H1 (cell line): ENCODE measurements around the gene PTHLH. TPM values are rescaled to one million over a fixed set of nuclear protein-coding genes. Genes with fewer than 3 reads are reported as not detected.

Experiments used
- CTCF ChIA-PET: fragments of 300-600 bp; sonication (Branson Sonifier 250); formaldehyde crosslinking; loops from one replicate; lab custom pipeline; 2021; ENCODE audit not compliant: partially characterized antibody; lab: Charles Lee
- POLR2A ChIA-PET: fragments of 300-600 bp; sonication (Branson Sonifier 250); formaldehyde crosslinking; loops from one replicate; lab custom pipeline; 2021; ENCODE audit warnings: inconsistent platforms; ENCODE audit not compliant: partially characterized antibody; lab: Charles Lee
- DNase-seq, 2 experiments: peaks; one replicate each; pipeline versions ENCODE4 v3.0.0 to v3.0.0-alpha.2; 2010 to 2022; ENCODE audit warnings: low spot score in 2 of 2, low read depth in 1 of 2, mixed read lengths in 1 of 2
- FAIRE-seq: peaks from 2 replicates; lab custom pipeline; 2011; peaks lifted over from hg19 to GRCh38; lab: Jason Lieb, UNC
- H2AFZ ChIP-seq: 2 replicates; pipeline ENCODE4 v1.8.1; 2012; ENCODE audit warnings: low read length, inconsistent platforms
- H2AK5ac ChIP-seq: 2 replicates; pipeline ENCODE4 v1.6.1; 2013; ENCODE audit warnings: low read depth, low read length
- H2BK120ac ChIP-seq: replicated peaks from 2 replicates; pipeline ENCODE3; 2013; ENCODE audit warnings: low read depth, low read length, inconsistent platforms
- H2BK12ac ChIP-seq: 2 replicates; pipeline ENCODE4 v1.6.1; 2013; ENCODE audit warnings: low read depth, low read length
- H2BK15ac ChIP-seq: 2 replicates; pipeline ENCODE4 v1.6.1; 2013; ENCODE audit warnings: low read length
- H2BK20ac ChIP-seq: 2 replicates; pipeline ENCODE4 v1.6.1; 2013; ENCODE audit warnings: low read length
- H2BK5ac ChIP-seq: 2 replicates; pipeline ENCODE4 v1.6.1; 2013; ENCODE audit warnings: low read depth, low read length
- H3K14ac ChIP-seq: 2 replicates; pipeline ENCODE4 v1.6.1; 2013; ENCODE audit warnings: inconsistent platforms; ENCODE audit not compliant: insufficient read length
- H3K18ac ChIP-seq: 2 replicates; pipeline ENCODE4 v1.6.1; 2013; ENCODE audit warnings: low read length; ENCODE audit errors: extremely low read depth
- H3K23ac ChIP-seq: 2 replicates; pipeline ENCODE4 v1.6.1; 2013; ENCODE audit warnings: inconsistent platforms; ENCODE audit not compliant: insufficient read length
- H3K23me2 ChIP-seq: 2 replicates; pipeline ENCODE4 v1.6.1; 2013; ENCODE audit warnings: low read depth, low read length
- H3K27ac ChIP-seq: 2 replicates; pipeline ENCODE4 v1.6.1; 2011; ENCODE audit warnings: low read depth, low read length, inconsistent platforms
- H3K27me3 ChIP-seq, 4 experiments: replicated peaks in 1 of 4; 1 replicate in 1 of 4; 2 replicates in 3 of 4; pipeline versions ENCODE4 v1.6.1 to v1.8.1; 2011 to 2013; ENCODE audit warnings: low read length in 3 of 4, mild to moderate bottlenecking in 3 of 4, inconsistent platforms in 2 of 4, mixed read lengths in 2 of 4, moderate library complexity in 1 of 4; ENCODE audit not compliant: control insufficient read depth in 3 of 4, insufficient read depth in 3 of 4; ENCODE audit errors: extremely low read depth in 1 of 4
- H3K36me3 ChIP-seq, 4 experiments: 2 replicates each; pipeline versions ENCODE4 v1.6.1 to v1.8.1; 2011 to 2013; ENCODE audit warnings: mild to moderate bottlenecking in 4 of 4, low read length in 3 of 4, moderate library complexity in 2 of 4, control low read depth in 1 of 4, inconsistent platforms in 1 of 4; ENCODE audit not compliant: insufficient read depth in 4 of 4, control insufficient read depth in 2 of 4
- H3K4ac ChIP-seq: replicated peaks from 2 replicates; pipeline ENCODE3; 2013; ENCODE audit warnings: low read length, low read depth, mixed read lengths, inconsistent platforms; ENCODE audit not compliant: insufficient read length
- H3K4me1 ChIP-seq, 4 experiments: replicated peaks in 1 of 4; 1 replicate in 1 of 4; 2 replicates in 3 of 4; pipeline versions ENCODE4 v1.6.1 to v1.8.1; 2011 to 2013; ENCODE audit warnings: low read length in 3 of 4, inconsistent platforms in 2 of 4, mixed read lengths in 1 of 4; ENCODE audit not compliant: insufficient read depth in 4 of 4, control insufficient read depth in 3 of 4
- H3K4me2 ChIP-seq, 2 experiments: 2 replicates each; pipeline versions ENCODE4 v1.6.1 to v1.8.1; 2011 to 2013; ENCODE audit warnings: low read depth in 2 of 2, low read length in 2 of 2, control low read depth in 1 of 2, inconsistent platforms in 1 of 2, mild to moderate bottlenecking in 1 of 2; ENCODE audit not compliant: insufficient read depth in 1 of 2
- H3K4me3 ChIP-seq, 4 experiments: fragments of 200-600, 300-600 bp in 1 of 4; sonication (generic), shearing (Covaris generic), sonication (Bioruptor Twin) in 1 of 4; 2 replicates each; pipeline versions ENCODE4 v1.5.1 to v1.8.1; 2011 to 2016; ENCODE audit warnings: low read length in 4 of 4, low read depth in 3 of 4, control low read depth in 2 of 4, inconsistent platforms in 2 of 4, mild to moderate bottlenecking in 2 of 4, mixed read lengths in 1 of 4, moderate library complexity in 1 of 4; ENCODE audit not compliant: insufficient read depth in 2 of 4; ENCODE audit errors: extremely low read depth in 1 of 4
- H3K56ac ChIP-seq: replicated peaks from 2 replicates; pipeline ENCODE3; 2013; ENCODE audit warnings: low read depth, mild to moderate bottlenecking, mixed read lengths, low read length, inconsistent platforms; ENCODE audit not compliant: insufficient read length
- H3K79me1 ChIP-seq: 2 replicates; pipeline ENCODE4 v1.6.1; 2013; ENCODE audit warnings: low read depth, low read length, control low read depth
- H3K79me2 ChIP-seq, 2 experiments: 2 replicates each; pipeline versions ENCODE4 v1.6.1 to v1.8.1; 2012 to 2013; ENCODE audit warnings: low read length in 2 of 2, mild to moderate bottlenecking in 2 of 2, inconsistent platforms in 1 of 2; ENCODE audit not compliant: insufficient read depth in 2 of 2, control insufficient read depth in 1 of 2
- H3K9ac ChIP-seq, 4 experiments: replicated peaks in 1 of 4; 1 replicate in 1 of 4; 2 replicates in 3 of 4; pipeline versions ENCODE4 v1.6.1 to v1.8.1; 2011 to 2013; ENCODE audit warnings: low read depth in 3 of 4, low read length in 3 of 4, control low read depth in 2 of 4, mild to moderate bottlenecking in 2 of 4, moderate library complexity in 2 of 4, inconsistent platforms in 1 of 4; ENCODE audit errors: extremely low read depth in 1 of 4
- H3K9me3 ChIP-seq, 2 experiments: 2 replicates each; pipeline versions ENCODE4 v1.6.1 to v1.8.1; 2012 to 2013; ENCODE audit warnings: mild to moderate bottlenecking in 2 of 2, moderate library complexity in 2 of 2, control low read depth in 1 of 2, inconsistent platforms in 1 of 2, low read depth in 1 of 2, low read length in 1 of 2, mixed read lengths in 1 of 2; ENCODE audit not compliant: insufficient read depth in 2 of 2
- H4K20me1 ChIP-seq, 2 experiments: replicated peaks in 1 of 2; 2 replicates each; pipeline versions ENCODE3 to v1.8.1; 2011 to 2013; ENCODE audit warnings: inconsistent platforms in 2 of 2, low read length in 2 of 2, mild to moderate bottlenecking in 1 of 2; ENCODE audit not compliant: insufficient read depth in 2 of 2, control insufficient read depth in 1 of 2
- H4K5ac ChIP-seq: 2 replicates; pipeline ENCODE4 v1.6.1; 2013; ENCODE audit warnings: low read length, low read depth, mixed read lengths, inconsistent platforms; ENCODE audit not compliant: insufficient read length
- H4K8ac ChIP-seq: 2 replicates; pipeline ENCODE4 v1.8.0; 2013; ENCODE audit warnings: mild to moderate bottlenecking, moderate library complexity, low read length, inconsistent platforms; ENCODE audit not compliant: insufficient read depth; ENCODE audit errors: extremely low read depth
- H4K91ac ChIP-seq: replicated peaks from 2 replicates; pipeline ENCODE3; 2013; ENCODE audit warnings: low read length, mixed read lengths, inconsistent platforms; ENCODE audit not compliant: insufficient read length
- ASH2L ChIP-seq: fragments of 200-600, 300-600 bp; sonication (generic); IDR thresholded peaks from one replicate; pipeline ENCODE4 v1.7.1; 2017; ENCODE audit warnings: low read length
- BRCA1 ChIP-seq: IDR thresholded peaks from 2 replicates; pipeline ENCODE4 v1.6.1; 2012; ENCODE audit warnings: low read depth, low read length, improper control_type of control experiment
- EZH2 ChIP-seq: fragments of 200-600 bp; sonication (generic); IDR thresholded peaks from 2 replicates; pipeline ENCODE4 v1.7.1; 2012; ENCODE audit warnings: low read depth, mild to moderate bottlenecking, moderate library complexity, low read length, inconsistent platforms; ENCODE audit not compliant: severe bottlenecking
- POLR2AphosphoS5 ChIP-seq: IDR thresholded peaks from 2 replicates; pipeline ENCODE4 v1.6.1; 2011; ENCODE audit warnings: low read depth, low read length
- POU5F1 ChIP-seq: IDR thresholded peaks from 2 replicates; pipeline ENCODE4 v1.6.1; 2011; ENCODE audit warnings: low read depth, mild to moderate bottlenecking, low read length, moderate library complexity
- TCF12 ChIP-seq: IDR thresholded peaks from 2 replicates; pipeline ENCODE4 v1.6.1; 2011; ENCODE audit warnings: low read depth, mild to moderate bottlenecking, low read length
- WGBS, 2 experiments: shearing (Covaris generic) in 1 of 2; methylation state at CpG; one replicate each; pipeline versions ENCODE4 v1.1.6 to v1.1.7; 2013 to 2015; ENCODE audit warnings: low lambda C conversion rate in 2 of 2, mixed read lengths in 2 of 2, inconsistent platforms in 1 of 2, low coverage in 1 of 2, missing lambda C conversion rate in 1 of 2; ENCODE audit not compliant: insufficient replicate concordance in 2 of 2, insufficient coverage in 1 of 2, insufficient read length in 1 of 2; ENCODE audit errors: extremely low coverage in 1 of 2, missing lambda C conversion rate in 1 of 2; 5-methylcytosine and 5-hydroxymethylcytosine counted together
- long read RNA-seq, 2 experiments: library from RNA in 1 of 2; library from capped mRNA in 1 of 2; stranded (forward); transcript quantifications; one replicate each; pipeline ENCODE4 v2.0.0, GENCODE V29; 2021; ENCODE audit warnings: inconsistent platforms in 1 of 2
- polyA minus RNA-seq, 3 experiments: library from RNA; depleted of rRNA, polyadenylated mRNA; stranded (reverse); fragments of >200 nt; gene quantifications; 1 replicate in 2 of 3; 2 replicates in 1 of 3; pipeline ENCODE4 v1.2.3, GENCODE V29; 2011
- polyA plus RNA-seq, 7 experiments: library from polyadenylated mRNA; depleted of rRNA in 3 of 7; stranded (reverse) in 5 of 7; unstranded in 2 of 7; fragments of >200 nt in 5 of 7; fragments of 200-250 nt in 2 of 7; gene quantifications; 1 replicate in 5 of 7; 2 replicates in 1 of 7; 4 replicates in 1 of 7; pipeline versions ENCODE4 v1.2.1 to v1.2.3, GENCODE V29; 2011 to 2013; ENCODE audit warnings: missing spikeins in 2 of 7, mixed read lengths in 2 of 7
- total RNA-seq: library from RNA; stranded (reverse); fragmentation: NEBNext Ultra II Directional; extraction: Animal tissue kit (Norgen Biotek cat#: 25700); gene quantifications from 2 replicates; pipeline ENCODE4 v1.2.1, GENCODE V29; 2021

The PTHLH gene
- total RNA-seq (not detected in 2 replicates), polyA plus RNA-seq (2011; rRNA removed) (0.32 TPM in 1 of 2 replicates, not detected in the other), polyA minus RNA-seq (2011; rRNA and poly(A)+ RNA removed) (not detected in 2 replicates)
- polyA plus RNA-seq (2011; cell fraction: cytosol; rRNA removed), result not detected
- polyA plus RNA-seq (2011; cell fraction: nucleus; rRNA removed), result not detected
- polyA plus RNA-seq (2012, experiment 1 of 2), result not detected in 4 replicates
- polyA plus RNA-seq (2012, experiment 2 of 2), result not detected
- polyA plus RNA-seq (2013, experiment 1 of 2), result 0.06 TPM
- 0.07 TPM for polyA plus RNA-seq (2013, experiment 2 of 2)
- polyA minus RNA-seq (2011; cell fraction: cytosol; rRNA and poly(A)+ RNA removed), result not detected
- polyA minus RNA-seq (2011; cell fraction: nucleus; rRNA and poly(A)+ RNA removed), result not detected
- long read RNA-seq, experiment 1, result 0 reads
- long read RNA-seq, experiment 2, result 0 reads

DNA sequence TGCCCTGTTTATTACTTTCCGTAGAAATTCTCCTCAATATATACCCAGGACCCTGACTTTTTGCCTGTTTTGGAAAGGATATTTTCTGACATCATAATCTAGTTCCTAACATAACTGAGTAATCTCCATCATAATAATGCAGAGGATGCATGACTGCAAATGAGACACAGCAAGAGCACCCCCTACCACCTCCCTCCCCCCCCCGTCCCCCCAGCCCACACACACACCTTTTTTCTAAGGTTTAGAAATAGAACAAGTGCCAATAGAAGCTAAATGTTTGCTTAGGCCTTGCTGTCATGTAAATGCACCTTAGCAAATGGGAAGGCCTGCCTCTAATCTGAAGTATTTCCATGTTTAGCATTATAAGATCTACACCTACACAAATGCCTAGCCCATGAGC lies at the start of gene PTHLH:
PTHLH (minus strand) TSS at position 13 of the 400 bp plus-strand sequence. CDS start 3,239 bp downstream, outside the sequence.
- no peaks in the 10 kb centered on the region for H3K79me2 ChIP-seq
- no peak within 1 kb of the TSS for H3K9ac ChIP-seq
- no peak within 1 kb of the TSS for H3K56ac ChIP-seq
- no peak within 1 kb of the TSS for H3K27ac ChIP-seq
- no peak for TF ChIP-seq POU5F1
- no peak for TF ChIP-seq POLR2AphosphoS5
- no peak for TF ChIP-seq ASH2L
- no peak for TF ChIP-seq BRCA1
- TF ChIP-seq EZH2, result no peak
- no peak for TF ChIP-seq TCF12
- TF ChIP-seq, all 59 proteins: peak for 0
- ChIA-PET CTCF (no interaction called here), POLR2A (no interaction called here)
- Histone ChIP-seq H2BK12ac (no peak within 1 kb of the TSS), H2AK5ac (no peak within 1 kb of the TSS), H3K4me2 (peak within 1 kb of the TSS; percentile 69 to 70), H3K4me3 (peak within 1 kb of the TSS in 3 of 4 experiments; percentile 36 to 62 (median 42); a peak in 4 of 8 replicates), H4K91ac (no peak within 1 kb of the TSS), H3K14ac (no peak within 1 kb of the TSS), H3K4me1 (peaks cover 9 to 22% (median 13%) of the 10 kb centered on the region in 4 experiments), H3K23ac (no peak within 1 kb of the TSS), H3K79me1 (no peaks in the 10 kb centered on the region), H3K18ac (no peak within 1 kb of the TSS; the same call in 1 of the 2 replicates), H2AFZ (no peak within 1 kb of the TSS), H2BK120ac (no peak within 1 kb of the TSS), H2BK15ac (no peak within 1 kb of the TSS), H3K36me3 (0 out of 8 replicates have a peak, but pooled peaks cover 0 to 3% (median 0%) of the 10 kb centered on the region in 4 experiments), H4K5ac (no peak within 1 kb of the TSS), H3K4ac (no peak within 1 kb of the TSS), H2BK5ac (no peak within 1 kb of the TSS), H4K20me1 (peaks cover 3 to 14% of the 10 kb centered on the region in 2 experiments), H3K23me2 (peaks cover 20% of the 10 kb centered on the region), H3K27me3 (peaks cover 55 to 98% (median 83%) of the 10 kb centered on the region in 4 experiments), H4K8ac (no peak within 1 kb of the TSS), H2BK20ac (no peak within 1 kb of the TSS), H3K9me3 (no peaks in the 10 kb centered on the region)
- DNase-seq (no peak), FAIRE-seq (no peak)
- WGBS, 2 experiments, result 6% methylated on average over 2 of the region's 2 CpGs; no CpG with 5 or more reads in 1 of the 2 experiments
